Kidney (tissue), 14 donors: ENCODE data around the gene DNAH17. TPM values are rescaled to one million over a fixed set of nuclear protein-coding genes. Genes with fewer than 3 reads are reported as not detected.

Source experiments
- DNase-seq, 5 donors: peaks; one replicate each; pipeline ENCODE4 v3.0.0-alpha.2; 2013 to 2020
- FAIRE-seq: peaks from 2 replicates; lab custom pipeline; 2012; peaks lifted over from hg19 to GRCh38; lab: Jason Lieb, UNC
- H3K27ac ChIP-seq, 2 donors: one replicate each; pipeline ENCODE4 v1.7.0; 2013; ENCODE audit warnings: low read depth in 2 of 2, low read length in 2 of 2, inconsistent platforms in 1 of 2
- H3K27me3 ChIP-seq: one replicate; pipeline ENCODE4 v1.7.1; 2013; ENCODE audit warnings: low read length, inconsistent platforms; ENCODE audit not compliant: control insufficient read depth, insufficient read depth
- H3K36me3 ChIP-seq, 3 donors: one replicate each; pipeline versions ENCODE4 v1.7.0 to v1.7.1; 2013; ENCODE audit warnings: low read length in 3 of 3, control low read depth in 1 of 3, inconsistent platforms in 1 of 3; ENCODE audit not compliant: insufficient read depth in 3 of 3, control insufficient read depth in 2 of 3
- H3K4me1 ChIP-seq, 3 donors: one replicate each; pipeline versions ENCODE4 v1.7.0 to v1.7.1; 2013; ENCODE audit warnings: low read length in 3 of 3, inconsistent platforms in 1 of 3, low read depth in 1 of 3; ENCODE audit not compliant: control insufficient read depth in 2 of 3, insufficient read depth in 2 of 3
- H3K4me3 ChIP-seq, 3 donors: one replicate each; pipeline versions ENCODE4 v1.7.0 to v1.8.1; 2013; ENCODE audit warnings: low read length in 3 of 3, control low read depth in 1 of 3, inconsistent platforms in 1 of 3
- H3K9ac ChIP-seq, 3 donors: one replicate each; pipeline versions ENCODE4 v1.7.0 to v1.7.1; 2013; ENCODE audit warnings: low read length in 3 of 3, control low read depth in 1 of 3, inconsistent platforms in 1 of 3
- H3K9me3 ChIP-seq, 3 donors: one replicate each; pipeline versions ENCODE4 v1.7.0 to v1.7.1; 2013; ENCODE audit warnings: low read length in 3 of 3, control low read depth in 1 of 3, inconsistent platforms in 1 of 3; ENCODE audit not compliant: control insufficient read depth in 2 of 3, insufficient read depth in 1 of 3
- CTCF ChIP-seq: IDR thresholded peaks from 3 replicates; pipeline ENCODE4 v1.5.1; 2012; ENCODE audit warnings: mild to moderate bottlenecking, moderate library complexity, borderline replicate concordance; ENCODE audit not compliant: insufficient read depth; ENCODE audit errors: extremely low read depth
- intact Hi-C: fragments of 100-400 bp; cut with DNase I; formaldehyde crosslinking; loops from one replicate; pipeline ENCODE4 v1.11.1; 2022
- polyA plus RNA-seq: library from polyadenylated mRNA; stranded (reverse); fragments of 350-450 nt; fragmentation: Illumina TruSeq; extraction: RNeasy Lipid Tissue Mini Kit (QIAGEN cat#74804); gene quantifications from one replicate; pipeline ENCODE4 v1.2.3, GENCODE V29; 2014; ENCODE audit warnings: low read depth, low replicate concordance; ENCODE audit not compliant: insufficient read depth
- total RNA-seq: library from RNA; stranded (reverse); fragmentation: NEBNext Ultra II Directional; extraction: Animal tissue kit (Norgen Biotek cat#: 25700); gene quantifications from one replicate; pipeline ENCODE4 v1.2.1, GENCODE V29; 2021
- donor health status: control.
- donor health status: control.
- donor health status: control.
- donor health status: control.
- donor health status: control.
- donor health status: DM: yes; HTN: yes; CAD: no.
- donor health status: Normal renal cell carcinoma (clear cell type).

The DNAH17 gene
- total and polyA plus RNA-seq, 2 donors from 2014 or later, result 0.09 to 0.17 TPM

GRCh38 chr17:78428836-78429617, 148.2 kb downstream of the DNAH17 start:
- DNase-seq, result peak in 1 of 5 donors; percentile 65
- FAIRE-seq, result no peak
- no peak overlapping the region for H3K4me3 ChIP-seq
- H3K9me3 ChIP-seq, result no peaks in the 10 kb centered on the region
- TF ChIP-seq CTCF, result no peak
- H3K36me3 ChIP-seq, result peaks cover 0 to 19% (median 8%) of the 10 kb centered on the region in 3 donors
- no peak overlapping the region for H3K27ac ChIP-seq
- H3K4me1 ChIP-seq, result peaks cover 0 to 2% (median 0%) of the 10 kb centered on the region in 3 donors
- H3K27me3 ChIP-seq, result no peaks in the 10 kb centered on the region
- no peak overlapping the region for H3K9ac ChIP-seq
- intact Hi-C loops, result no loop called here

GRCh38 chr17:78428025-78428575, 149.1 kb downstream of the DNAH17 start:
- no peak for FAIRE-seq

GRCh38 chr17:78427140-78427539, 150.1 kb downstream of the DNAH17 start:
- H3K36me3 ChIP-seq, result peaks cover 0 to 27% (median 14%) of the 10 kb centered on the region in 3 donors
- intact Hi-C loops, result no loop called here

More at GRCh38 chr17:78428025-78428575, 149.1 kb downstream of the DNAH17 start:
- Histone ChIP-seq H3K36me3 (peaks cover 0 to 27% (median 13%) of the 10 kb centered on the region in 3 donors), H3K4me3 (no peak overlapping the region), H3K9me3 (no peaks in the 10 kb centered on the region), H3K27me3 (no peaks in the 10 kb centered on the region), H3K27ac (no peak overlapping the region), H3K4me1 (peaks cover 0 to 2% (median 0%) of the 10 kb centered on the region in 3 donors), H3K9ac (no peak overlapping the region)
- TF ChIP-seq CTCF, result no peak
- peak in 1 of 5 donors; percentile 68 for DNase-seq
- intact Hi-C loops, result no loop called here

More at GRCh38 chr17:78427140-78427539, 150.1 kb downstream of the DNAH17 start:
- no peak for TF ChIP-seq CTCF
- no peaks in the 10 kb centered on the region for H3K27me3 ChIP-seq
- no peaks in the 10 kb centered on the region for H3K4me1 ChIP-seq
- H3K9me3 ChIP-seq, result no peaks in the 10 kb centered on the region
- DNase-seq (peak in 1 of 5 donors; percentile 76), FAIRE-seq (no peak)
- H3K27ac ChIP-seq, result no peak overlapping the region
- no peak overlapping the region for H3K4me3 ChIP-seq
- H3K9ac ChIP-seq, result no peak overlapping the region
